CD4-positive, alpha-beta T cell (primary cell): Measurements from ENCODE around the gene JUN. TPM values are rescaled to one million over a fixed set of nuclear protein-coding genes. Genes with fewer than 3 reads are reported as not detected.

Experiments used
- ATAC-seq: fragments of 200-7000 bp; cut with Tn5 transposase; one replicate; pipeline ENCODE4 v1.10.0; 2022; ENCODE audit warnings: mild to moderate bottlenecking; ENCODE audit not compliant: poor library complexity
- CTCF ChIA-PET: fragments of 350-600 bp; sonication (Branson Sonifier 250); formaldehyde crosslinking; loops from one replicate; lab custom pipeline; 2021; ENCODE audit warnings: antibody characterized with exemption, inconsistent platforms; lab: Charles Lee
- POLR2A ChIA-PET: fragments of 350-600 bp; sonication (Branson Sonifier 250); formaldehyde crosslinking; loops from one replicate; lab custom pipeline; 2021; ENCODE audit warnings: antibody characterized with exemption, inconsistent platforms; lab: Charles Lee
- DNase-seq, 14 experiments: peaks; one replicate each; pipeline ENCODE4 v3.0.0-alpha.2; 2013 to 2020; ENCODE audit warnings: mixed read lengths in 2 of 14
- H3K27ac ChIP-seq, 2 donors: one replicate each; pipeline versions ENCODE4 v1.5.1 to v1.7.0; 2013; ENCODE audit warnings: low read length in 2 of 2, low read depth in 1 of 2, mild to moderate bottlenecking in 1 of 2
- H3K27me3 ChIP-seq, 2 experiments: 1 replicate in 1 of 2; 2 replicates in 1 of 2; pipeline versions ENCODE4 v1.6.1 to v1.7.0; 2013; ENCODE audit warnings: low read length in 2 of 2, control low read depth in 1 of 2, mild to moderate bottlenecking in 1 of 2, moderate library complexity in 1 of 2; ENCODE audit not compliant: insufficient read depth in 2 of 2, control insufficient read depth in 1 of 2
- H3K36me3 ChIP-seq: one replicate; pipeline ENCODE4 v1.6.1; 2013; ENCODE audit warnings: low read length, control low read depth; ENCODE audit not compliant: insufficient read depth
- H3K4me1 ChIP-seq: one replicate; pipeline ENCODE4 v1.6.1; 2013; ENCODE audit warnings: low read length, control low read depth; ENCODE audit not compliant: insufficient read depth
- H3K4me3 ChIP-seq: one replicate; pipeline ENCODE4 v1.5.1; 2013; ENCODE audit warnings: mild to moderate bottlenecking, low read length, moderate library complexity
- H3K9me3 ChIP-seq, 2 experiments: 1 replicate in 1 of 2; 2 replicates in 1 of 2; pipeline versions ENCODE4 v1.6.1 to v1.7.0; 2013; ENCODE audit warnings: low read length in 2 of 2, mild to moderate bottlenecking in 2 of 2, control low read depth in 1 of 2, moderate library complexity in 1 of 2; ENCODE audit not compliant: control insufficient read depth in 1 of 2, insufficient read depth in 1 of 2
- H3K27ac Mint-ChIP-seq: one replicate; pipeline ENCODE4 v1.8.0; 2020; ENCODE audit warnings: mixed read lengths
- H3K27me3 Mint-ChIP-seq: one replicate; pipeline ENCODE4 v1.8.0; 2021; ENCODE audit warnings: mixed read lengths
- H3K36me3 Mint-ChIP-seq: one replicate; pipeline ENCODE4 v1.8.0; 2021; ENCODE audit warnings: low read depth, mixed read lengths
- H3K4me1 Mint-ChIP-seq: one replicate; pipeline ENCODE4 v1.8.0; 2021; ENCODE audit warnings: low read depth, mixed read lengths
- H3K4me3 Mint-ChIP-seq: one replicate; pipeline ENCODE4 v1.8.0; 2020; ENCODE audit warnings: mild to moderate bottlenecking, mixed read lengths
- H3K9me3 Mint-ChIP-seq: one replicate; pipeline ENCODE4 v1.8.0; 2020; ENCODE audit warnings: mixed read lengths
- CTCF ChIP-seq: fragments of 200-600 bp; IDR thresholded peaks from one replicate; pipeline ENCODE4 v1.8.0; 2022; ENCODE audit warnings: antibody characterized with exemption, mild to moderate bottlenecking
- intact Hi-C, 2 experiments: fragments of 100-400 bp; cut with DNase I in 1 of 2; cut with micrococcal nuclease in 1 of 2; formaldehyde crosslinking; loops; one replicate each; pipeline versions ENCODE4 v1.15.1 to v1.9.0; 2023 to 2025; cut with DNase I, micrococcal nuclease
- total RNA-seq, 174 experiments: library from RNA in 2 of 174; stranded (reverse) in 2 of 174; gene quantifications; one replicate each; pipeline ENCODE4 v1.2.3 and lab custom pipeline; 2021 to 2026

JUN gene
- total RNA-seq, 2 experiments from 2014 or later, result 585 to 588 TPM

- Mint-ChIP-seq H3K9me3 (no peaks in the 10 kb centered on the region), H3K36me3 (no peaks in the 10 kb centered on the region), H3K4me1 (peaks cover 5% of the 10 kb centered on the region), H3K27me3 (no peaks in the 10 kb centered on the region), H3K4me3 (no peak overlapping the region), H3K27ac (no peak overlapping the region)
- Histone ChIP-seq H3K36me3 (no peaks in the 10 kb centered on the region), H3K4me1 (peaks cover 2% of the 10 kb centered on the region), H3K27ac (no peak overlapping the region), H3K27me3 (peaks cover 0 to 2% of the 10 kb centered on the region in 2 experiments), H3K4me3 (no peak overlapping the region), H3K9me3 (no peaks in the 10 kb centered on the region)
- ATAC-seq (no peak), DNase-seq (no peak)
- ChIA-PET CTCF (no interaction called here), POLR2A (interaction anchor here (0.9 kb wide), 1 partner anchor 110 kb away, joined by 3 read pairs; no protein-coding TSS in a partner anchor)
- intact Hi-C loops, result no loop called here
- TF ChIP-seq CTCF, result no peak
These were observed 15.6 kb downstream of the JUN start for GRCh38 chr1:58768191-58768731.

GRCh38 chr1:58767143-58767542, 16.7 kb downstream of the JUN start:
- Histone ChIP-seq H3K36me3 (no peaks in the 10 kb centered on the region), H3K4me3 (no peak overlapping the region), H3K27ac (no peak overlapping the region), H3K27me3 (peaks cover 0 to 2% of the 10 kb centered on the region in 2 experiments), H3K4me1 (no peaks in the 10 kb centered on the region), H3K9me3 (no peaks in the 10 kb centered on the region)
- no peaks in the 10 kb centered on the region for H3K27me3 Mint-ChIP-seq
- no peak overlapping the region for H3K4me3 Mint-ChIP-seq
- ATAC-seq, result no peak
- H3K36me3 Mint-ChIP-seq, result no peaks in the 10 kb centered on the region
- no peak for TF ChIP-seq CTCF
- intact Hi-C loops, result no loop called here
- no peaks in the 10 kb centered on the region for H3K4me1 Mint-ChIP-seq
- DNase-seq, result no peak
- H3K9me3 Mint-ChIP-seq, result no peaks in the 10 kb centered on the region
- POLR2A ChIA-PET, result no interaction called here
- no peak overlapping the region for H3K27ac Mint-ChIP-seq
- CTCF ChIA-PET, result no interaction called here

- H3K27ac Mint-ChIP-seq, result no peak overlapping the region
- intact Hi-C loops, result no loop called here
- ChIA-PET CTCF (no interaction called here), POLR2A (interaction anchor here (1.1 kb wide), 1 partner anchor 16 kb away, joined by 3 read pairs; no protein-coding TSS in a partner anchor)
- no peaks in the 10 kb centered on the region for H3K36me3 Mint-ChIP-seq
- DNase-seq (no peak), ATAC-seq (no peak)
- TF ChIP-seq CTCF, result no peak
- H3K4me3 Mint-ChIP-seq, result no peak overlapping the region
- no peaks in the 10 kb centered on the region for H3K4me1 Mint-ChIP-seq
- H3K9me3 Mint-ChIP-seq, result no peaks in the 10 kb centered on the region
- no peaks in the 10 kb centered on the region for H3K36me3 ChIP-seq
- no peak overlapping the region for H3K4me3 ChIP-seq
- no peaks in the 10 kb centered on the region for H3K4me1 ChIP-seq
- no peak overlapping the region for H3K27ac ChIP-seq
- no peaks in the 10 kb centered on the region for H3K9me3 ChIP-seq
- H3K27me3 ChIP-seq, result peaks cover 0 to 2% of the 10 kb centered on the region in 2 experiments
- no peaks in the 10 kb centered on the region for H3K27me3 Mint-ChIP-seq
These were observed 18.4 kb downstream of the JUN start for GRCh38 chr1:58765441-58765840.
